GM18505 (cell line): ENCODE measurements around the gene ZNF768.
"Not testable (repeated sequence)": the region's sequence is repeated elsewhere in the genome, so short reads cannot be mapped to it uniquely, and the experiment has no call there.

ENCODE experiments used
- ATAC-seq: cut with Tn5 transposase; IDR thresholded peaks from one replicate; pipeline ENCODE4 v1.9.1; 2021; ENCODE audit not compliant: unreplicated experiment
- POLR2A ChIP-seq: IDR thresholded peaks from 4 replicates; pipeline ENCODE4 v1.6.1; 2011; ENCODE audit warnings: borderline replicate concordance; ENCODE audit not compliant: insufficient read depth, insufficient read length; ENCODE audit errors: extremely low read depth

The ZNF768 gene

DNA sequence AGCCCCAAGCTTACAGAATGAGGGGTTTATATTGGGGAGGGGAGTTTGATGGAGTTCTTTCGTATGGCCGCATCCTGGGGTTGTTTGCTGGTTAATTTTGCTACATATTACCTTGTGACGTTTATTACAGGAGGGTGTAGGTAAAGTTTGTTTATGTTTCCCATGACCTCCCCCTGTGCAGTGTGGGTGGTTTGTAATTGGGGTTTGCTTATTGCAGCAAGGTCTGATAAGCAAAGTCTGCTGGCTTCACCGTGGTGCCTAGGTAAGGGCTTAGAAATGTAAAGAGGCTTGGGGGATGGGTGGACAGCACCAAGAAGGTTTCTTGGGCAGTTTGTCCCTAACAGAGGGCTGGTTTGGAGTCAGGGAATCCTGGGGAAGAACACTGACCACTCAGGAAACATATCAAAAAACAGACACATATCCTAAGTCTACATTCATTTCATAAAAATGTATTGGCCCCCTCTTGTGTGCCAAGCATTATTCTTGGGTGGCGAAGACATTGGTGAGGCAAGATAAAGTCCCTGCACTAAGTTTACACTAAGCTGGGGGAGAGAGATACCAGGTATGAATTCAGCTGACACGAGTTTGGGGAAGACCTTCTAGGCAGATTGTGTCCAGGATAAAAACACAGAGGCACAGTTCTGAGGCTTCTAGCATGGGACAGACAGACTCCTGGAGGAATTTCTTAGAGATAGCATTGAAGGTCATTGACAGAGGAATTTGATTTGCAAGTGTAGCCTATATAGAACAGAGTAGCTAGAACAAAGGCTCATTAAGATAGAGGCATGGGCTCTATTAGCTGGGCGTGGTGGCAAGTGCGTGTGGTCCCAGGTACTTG, 22.3 kb upstream of the ZNF768 start:
- no peak for ATAC-seq
- TF ChIP-seq POLR2A: no peak

GRCh38 chr16:30546115-30546514, 19.7 kb upstream of the ZNF768 start:
- no peak for ATAC-seq
- TF ChIP-seq POLR2A: no peak

DNA sequence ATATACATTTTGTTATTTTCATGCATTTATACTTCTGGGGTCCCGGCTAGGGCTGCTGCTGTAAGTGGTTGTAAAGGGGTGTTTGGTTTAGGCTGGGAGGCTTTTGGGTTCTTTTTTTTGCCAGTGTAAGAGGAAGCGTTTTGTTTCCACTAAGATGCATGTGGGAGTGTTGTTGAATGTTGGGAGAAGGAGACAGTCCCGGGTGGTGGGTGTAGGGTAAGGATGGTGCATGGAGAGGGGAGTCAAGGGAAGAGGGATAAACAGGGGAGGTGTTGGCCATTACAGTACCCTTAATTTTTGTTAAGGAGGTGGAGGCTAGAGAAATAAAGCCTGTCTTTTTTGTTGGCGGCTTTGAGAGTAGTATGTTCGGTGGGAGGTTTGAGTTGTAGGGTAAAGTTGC, 16.7 kb upstream of the ZNF768 start:
- ATAC-seq: no peak
- TF ChIP-seq POLR2A: no peak

DNA sequence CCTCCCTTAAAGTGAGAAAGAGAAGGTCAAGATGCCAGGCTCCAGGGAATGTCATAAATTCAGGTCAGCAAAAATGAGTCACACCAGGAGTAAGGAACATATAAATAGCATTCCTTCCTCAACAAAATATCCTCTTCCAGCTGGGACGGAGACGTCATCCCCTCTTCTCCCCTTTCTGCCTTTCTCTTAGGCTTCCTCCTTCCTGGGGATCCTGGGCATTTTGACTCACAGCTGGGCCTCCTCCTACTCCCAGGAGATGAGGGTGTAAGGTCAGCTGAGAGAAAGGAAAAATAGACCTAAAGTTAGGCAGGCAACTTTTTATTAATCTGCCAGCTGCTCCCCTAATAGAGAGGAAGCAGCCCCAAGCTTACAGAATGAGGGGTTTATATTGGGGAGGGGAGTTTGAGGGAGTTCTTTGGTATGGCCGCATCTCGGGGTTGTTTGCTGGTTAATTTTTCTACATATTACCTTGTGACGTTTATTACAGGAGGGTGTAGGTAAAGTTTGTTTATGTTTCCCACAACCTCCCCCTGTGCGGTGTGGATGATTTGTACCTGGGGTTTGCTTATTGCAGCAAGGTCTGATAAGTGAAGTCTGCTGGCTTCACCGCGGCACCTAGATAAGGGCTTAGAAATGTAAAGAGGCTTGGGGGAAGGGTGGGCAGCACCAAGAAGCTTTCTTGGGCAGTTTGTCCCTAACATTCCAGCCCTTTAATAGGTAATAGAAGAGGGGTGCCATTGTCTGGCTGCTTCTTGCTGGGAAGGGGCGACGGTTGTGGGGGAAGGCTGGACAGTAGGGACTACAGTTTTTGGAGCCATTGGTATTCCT, 15.3 kb upstream of the ZNF768 start:
- no peak for ATAC-seq
- no peak for TF ChIP-seq POLR2A

DNA sequence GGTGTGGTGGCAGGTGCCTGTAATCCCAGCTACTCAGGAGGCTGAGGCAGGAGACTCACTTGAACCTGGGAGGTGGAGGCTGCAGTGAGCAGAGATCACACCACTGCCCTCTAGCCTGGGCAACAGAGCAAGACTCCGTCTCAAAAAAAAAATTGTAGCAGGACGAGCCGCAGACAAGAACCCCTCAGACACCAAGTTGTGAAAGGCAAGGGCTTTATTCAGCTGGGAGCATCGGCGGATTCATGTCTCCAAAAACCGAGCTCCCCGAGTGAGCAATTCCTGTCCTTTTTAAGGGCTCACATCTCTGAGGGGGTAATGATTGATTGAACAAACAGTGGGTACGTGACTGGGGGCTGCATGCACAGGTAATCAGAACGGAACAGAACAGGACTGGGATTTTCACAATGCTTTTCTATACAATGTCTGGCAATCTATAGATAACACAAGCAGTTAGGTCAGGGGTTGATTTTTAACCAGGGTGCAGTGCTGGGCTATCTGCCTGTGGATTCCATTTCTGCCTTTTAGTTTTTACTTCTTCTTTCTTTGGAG, 14.6 kb upstream of the ZNF768 start:
- not testable (repeated sequence) for ATAC-seq

DNA sequence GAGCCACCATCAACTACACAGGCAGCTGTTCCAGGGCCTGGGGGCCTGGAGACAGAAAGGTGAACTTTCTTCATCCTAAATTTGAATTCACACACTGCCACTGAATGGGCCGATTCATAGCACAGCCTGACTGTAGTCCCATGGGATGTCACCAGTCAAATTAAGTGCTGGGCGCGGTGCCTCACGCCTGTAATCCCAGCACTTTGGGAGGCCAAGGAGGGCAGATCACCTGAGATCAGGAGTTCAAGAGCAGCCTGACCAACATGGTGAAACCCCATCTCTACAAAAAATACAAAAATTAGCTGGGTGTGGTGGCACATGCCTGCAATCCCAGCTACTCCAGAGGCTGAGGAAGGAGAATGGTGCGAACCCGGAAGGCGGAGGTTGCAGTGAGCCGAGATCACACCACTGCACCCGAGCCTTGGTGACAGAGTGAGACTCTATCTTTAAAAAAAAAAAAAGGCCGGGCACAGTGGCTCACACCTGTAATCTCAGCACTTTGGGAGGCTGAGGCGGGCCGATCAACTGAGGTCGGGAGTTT, 13.7 kb upstream of the ZNF768 start:
- ATAC-seq: not testable (repeated sequence)

GRCh38 chr16:30539000-30539964, 12.9 kb upstream of the ZNF768 start:
- no peak for TF ChIP-seq POLR2A
- ATAC-seq: no peak

DNA sequence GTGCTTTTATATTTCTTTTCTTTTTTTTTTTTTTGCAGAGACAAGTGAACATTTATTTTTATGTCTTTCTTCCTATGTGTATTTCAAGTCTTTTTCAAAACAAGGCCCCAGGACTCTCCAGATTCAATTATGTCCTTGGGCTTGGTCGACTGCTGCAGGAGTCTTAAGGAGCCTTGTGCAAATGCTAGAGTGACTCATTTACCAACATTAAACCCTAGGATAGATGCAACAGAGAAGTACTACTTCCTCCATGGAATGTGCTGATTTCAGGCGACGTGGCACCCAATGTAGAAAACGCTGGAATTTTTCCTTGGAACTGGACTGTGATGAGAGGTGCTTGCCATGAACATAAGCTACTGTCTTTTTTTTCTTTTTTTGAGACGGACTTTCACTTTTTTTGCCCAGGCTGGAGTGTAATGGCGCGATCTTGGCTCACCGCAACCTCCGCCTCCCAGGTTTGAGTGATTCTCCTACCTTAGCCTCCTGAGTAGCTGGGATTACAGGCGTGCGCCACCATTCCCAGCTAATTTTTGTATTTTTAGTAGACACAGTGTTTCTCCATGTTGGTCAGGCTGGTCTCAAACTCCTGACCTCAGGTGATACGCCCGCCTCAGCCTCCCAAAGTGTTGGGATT, 10.1 kb upstream of the ZNF768 start:
- ATAC-seq: not testable (repeated sequence)

- TF ChIP-seq POLR2A: peak; percentile 55
Measured at GRCh38 chr16:30535777-30536190, 9.4 kb upstream of the ZNF768 start.

DNA sequence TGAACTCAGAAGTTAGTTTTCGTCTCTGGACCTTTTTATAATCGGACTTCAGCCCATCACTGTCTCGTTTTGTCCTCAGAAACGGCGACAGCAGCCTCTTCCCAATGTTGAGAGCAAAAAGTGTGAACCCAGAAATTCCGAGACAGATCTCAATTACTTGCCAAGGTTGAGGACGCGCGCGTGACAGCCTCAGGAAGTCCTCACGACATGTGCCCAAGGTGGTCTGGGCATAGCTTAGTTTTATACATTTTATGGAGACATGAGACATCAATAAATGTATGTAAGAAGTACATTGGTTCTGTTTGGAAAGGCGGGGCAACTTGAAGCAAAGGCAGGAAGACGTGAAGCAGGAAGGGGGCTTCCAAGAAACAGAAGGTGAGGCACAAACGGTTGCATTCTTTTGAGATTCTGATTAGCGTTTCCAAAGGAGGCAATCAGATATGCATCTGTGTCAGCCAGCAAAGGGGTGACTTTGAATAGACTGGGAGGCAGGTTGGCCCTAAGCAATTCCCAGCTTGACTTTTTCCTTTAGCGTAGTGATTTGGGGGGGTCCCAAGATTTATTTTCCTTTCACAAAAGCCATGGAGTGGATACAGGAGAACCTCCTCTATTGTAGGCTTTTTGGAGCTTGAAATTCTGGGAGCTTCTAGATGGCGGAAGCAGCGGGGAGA, 8.9 kb upstream of the ZNF768 start:
- no peak for ATAC-seq
- no peak for TF ChIP-seq POLR2A

More at GRCh38 chr16:30535777-30536190, 9.4 kb upstream of the ZNF768 start:
- ATAC-seq: peak; percentile 40

DNA sequence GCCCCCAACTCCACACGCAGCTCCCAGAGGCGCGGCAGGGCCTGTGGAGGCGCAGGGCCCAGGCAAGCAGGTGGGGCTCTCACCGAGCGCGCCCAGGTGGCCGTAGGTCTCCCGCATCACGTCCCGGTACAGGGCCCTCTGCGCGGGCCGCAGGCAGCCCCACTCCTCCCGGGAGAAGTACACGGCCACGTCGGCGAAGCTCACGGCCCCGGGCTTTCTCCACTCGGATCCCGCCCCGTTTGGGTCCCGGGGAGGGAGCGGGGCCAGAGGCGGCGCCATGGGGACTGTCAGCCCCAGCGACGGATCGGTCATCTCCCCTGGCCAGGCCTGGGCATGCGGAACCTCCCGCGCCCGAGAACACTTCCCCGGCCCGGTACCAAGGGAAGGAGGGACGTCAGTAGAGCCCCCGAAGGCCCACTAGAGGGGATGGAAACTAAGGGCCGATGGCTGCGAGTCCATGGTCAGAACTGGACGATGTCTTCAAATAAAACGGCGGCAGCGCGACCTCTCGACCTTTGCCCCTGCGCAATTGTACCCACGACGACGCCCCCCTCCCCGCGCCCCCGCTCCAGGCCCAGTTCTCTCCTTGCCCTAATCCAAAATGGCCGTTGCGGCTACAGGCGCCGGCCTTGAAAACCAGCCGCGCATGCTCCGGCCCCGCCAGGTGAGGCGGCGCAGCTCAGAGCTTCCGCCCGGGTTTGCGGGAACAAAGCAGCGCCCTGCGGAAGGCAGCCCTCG, 8.2 kb upstream of the ZNF768 start, which contains the start of gene ZNF747:
Gene ZNF747 (minus strand): TSS at position 491 of the 738 bp plus-strand sequence. CDS start 179 bp downstream, at position 312.
- peak; percentile 87 for TF ChIP-seq POLR2A
- ATAC-seq: peak; percentile 49
